ENCODE measurements around the gene RRM2.

DNA sequence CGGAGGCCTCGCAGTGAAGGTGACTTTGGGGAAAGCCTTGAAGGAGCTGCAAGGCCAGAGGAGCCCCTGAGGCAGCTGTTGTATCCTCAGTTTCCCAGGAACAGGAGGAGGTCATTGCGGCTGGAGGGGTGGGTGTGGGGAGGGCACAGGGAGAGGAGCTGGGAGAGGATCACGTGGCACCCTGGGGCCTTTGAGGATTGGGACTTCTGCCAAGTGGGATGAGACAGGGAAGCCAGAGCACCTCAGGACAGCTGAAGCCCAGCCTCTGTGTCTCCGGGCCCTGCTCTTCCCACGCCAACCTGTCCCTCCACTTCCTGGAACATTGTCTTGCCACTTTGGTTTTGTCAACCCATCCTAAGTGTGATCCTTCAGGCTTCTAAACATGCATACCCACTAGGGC lies 19.4 kb upstream of the RRM2 start:
- TF ChIP-seq, protein P1, sequence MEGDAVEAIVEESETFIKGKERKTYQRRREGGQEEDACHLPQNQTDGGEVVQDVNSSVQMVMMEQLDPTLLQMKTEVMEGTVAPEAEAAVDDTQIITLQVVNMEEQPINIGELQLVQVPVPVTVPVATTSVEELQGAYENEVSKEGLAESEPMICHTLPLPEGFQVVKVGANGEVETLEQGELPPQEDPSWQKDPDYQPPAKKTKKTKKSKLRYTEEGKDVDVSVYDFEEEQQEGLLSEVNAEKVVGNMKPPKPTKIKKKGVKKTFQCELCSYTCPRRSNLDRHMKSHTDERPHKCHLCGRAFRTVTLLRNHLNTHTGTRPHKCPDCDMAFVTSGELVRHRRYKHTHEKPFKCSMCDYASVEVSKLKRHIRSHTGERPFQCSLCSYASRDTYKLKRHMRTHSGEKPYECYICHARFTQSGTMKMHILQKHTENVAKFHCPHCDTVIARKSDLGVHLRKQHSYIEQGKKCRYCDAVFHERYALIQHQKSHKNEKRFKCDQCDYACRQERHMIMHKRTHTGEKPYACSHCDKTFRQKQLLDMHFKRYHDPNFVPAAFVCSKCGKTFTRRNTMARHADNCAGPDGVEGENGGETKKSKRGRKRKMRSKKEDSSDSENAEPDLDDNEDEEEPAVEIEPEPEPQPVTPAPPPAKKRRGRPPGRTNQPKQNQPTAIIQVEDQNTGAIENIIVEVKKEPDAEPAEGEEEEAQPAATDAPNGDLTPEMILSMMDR (IDR thresholded peaks at IDR 0.05) = no peak
- TF ChIP-seq EP300 (IDR thresholded peaks at IDR 0.05) = no peak
- TF ChIP-seq POLR2A (IDR thresholded peaks at IDR 0.05; ENCODE audit: low read depth) = no peak
